SK-N-MC (cell line): ENCODE data around the gene FNDC8.

Source experiments
- DNase-seq: peaks from one replicate; pipeline ENCODE4 v3.0.0-alpha.2; 2011; ENCODE audit warnings: low read depth, low spot score
- H3K27ac ChIP-seq: fragments of 200-600 bp; sonication (generic); 2 replicates; pipeline ENCODE4 v1.5.1; 2016; ENCODE audit warnings: mixed run types
- H3K36me3 ChIP-seq: fragments of 200-600 bp; sonication (generic); 2 replicates; pipeline ENCODE4 v1.6.1; 2017; ENCODE audit warnings: antibody characterized with exemption, low read length, mixed read lengths; ENCODE audit not compliant: insufficient read depth
- H3K4me3 ChIP-seq: fragments of 200-600 bp; sonication (generic); 2 replicates; pipeline ENCODE4 v1.5.1; 2016
- H3K9ac ChIP-seq: fragments of 200-600 bp; sonication (generic); 2 replicates; pipeline ENCODE4 v1.8.0; 2017; ENCODE audit warnings: mixed run types, mixed read lengths; ENCODE audit not compliant: insufficient read length
- H3K9me3 ChIP-seq: fragments of 200-600 bp; sonication (generic); 2 replicates; pipeline ENCODE4 v1.6.1; 2017; ENCODE audit warnings: low read depth, mild to moderate bottlenecking, antibody characterized with exemption, low read length, moderate library complexity, mixed read lengths
- EZH2 ChIP-seq: fragments of 200-600 bp; sonication (generic); IDR thresholded peaks from one replicate; pipeline ENCODE4 v1.6.1; 2017; ENCODE audit warnings: antibody characterized with exemption
- FOXP2 ChIP-seq: optimal IDR thresholded peaks from 2 replicates; pipeline ENCODE3; 2011; ENCODE audit warnings: mild to moderate bottlenecking, moderate library complexity; ENCODE audit not compliant: insufficient read depth; ENCODE audit errors: extremely low read length, control extremely low read depth
- POLR2AphosphoS5 ChIP-seq: IDR thresholded peaks from 2 replicates; pipeline ENCODE4 v1.6.1; 2012; ENCODE audit warnings: mild to moderate bottlenecking, low read depth, low read length, borderline replicate concordance

Gene FNDC8

DNA sequence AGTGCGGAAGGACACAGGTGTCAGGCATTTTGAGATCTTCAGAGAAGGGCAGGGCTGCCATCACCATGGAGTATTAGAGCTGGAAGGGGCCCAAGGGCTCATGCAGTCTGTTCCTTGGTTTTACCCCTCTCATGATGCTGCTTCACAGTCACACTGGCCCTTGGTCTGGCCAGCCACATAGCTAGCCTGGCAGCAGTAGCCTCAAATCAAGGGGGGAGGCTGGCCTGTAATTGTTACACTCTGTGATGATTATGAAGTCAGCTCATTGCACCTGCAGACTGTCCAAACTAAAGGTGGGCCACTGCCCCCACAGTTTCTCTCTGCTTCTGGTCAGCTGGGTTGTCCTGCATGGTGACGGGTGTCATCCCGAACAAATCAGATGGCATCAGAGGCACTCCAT, at the start of gene FNDC8:
FNDC8 (plus strand) TSS at position 301 of the 400 bp plus-strand sequence; CDS start at position 380, 79 bp downstream.
- no peak for DNase-seq
- H3K9me3 ChIP-seq = no peaks in the 10 kb centered on the region
- H3K27ac ChIP-seq = no peak within 1 kb of the TSS
- no peak within 1 kb of the TSS for H3K4me3 ChIP-seq
- TF ChIP-seq EZH2 = no peak
- no peak for TF ChIP-seq FOXP2
- TF ChIP-seq POLR2AphosphoS5 = no peak
- no peaks in the 10 kb centered on the region for H3K36me3 ChIP-seq
- H3K9ac ChIP-seq = no peak within 1 kb of the TSS

DNA sequence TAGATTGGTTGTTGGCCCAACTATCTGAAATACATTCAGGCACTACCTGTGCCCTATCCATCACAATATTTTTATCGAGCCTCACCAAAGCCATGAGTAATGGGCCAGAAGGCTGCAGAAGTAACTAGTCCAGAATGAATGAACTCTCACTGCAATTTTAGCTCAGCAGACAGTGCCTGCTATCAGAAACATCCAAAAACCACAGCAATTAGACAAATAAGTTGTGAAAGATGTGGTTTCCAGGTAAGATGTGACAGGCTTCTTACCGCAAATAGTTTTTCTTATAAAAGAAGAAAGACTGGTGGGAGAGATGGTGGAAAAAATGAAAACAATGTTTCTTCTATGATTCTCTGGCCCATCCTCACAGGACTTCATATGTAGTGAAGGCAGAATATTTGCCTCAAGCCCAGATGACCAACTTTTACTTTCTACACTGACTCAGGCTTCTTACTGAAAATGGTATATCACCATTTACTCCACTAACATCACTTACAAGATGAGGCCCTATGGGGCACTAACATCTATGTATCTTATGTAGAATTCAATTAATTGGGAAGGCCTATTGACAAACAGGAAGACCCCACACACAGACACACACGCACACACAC, 48.1 kb upstream of the FNDC8 start:
- no peaks in the 10 kb centered on the region for H3K9me3 ChIP-seq
- H3K36me3 ChIP-seq = no peaks in the 10 kb centered on the region
- H3K27ac ChIP-seq = no peak overlapping the region
- no peak for DNase-seq
- no peak for TF ChIP-seq POLR2AphosphoS5
- no peak overlapping the region for H3K4me3 ChIP-seq
- H3K9ac ChIP-seq = no peak overlapping the region

GRCh38 chr17:35073991-35074627, 47.3 kb upstream of the FNDC8 start:
- Histone ChIP-seq H3K27ac (no peak overlapping the region), H3K36me3 (no peaks in the 10 kb centered on the region), H3K9me3 (no peaks in the 10 kb centered on the region), H3K9ac (no peak overlapping the region), H3K4me3 (no peak overlapping the region)
- TF ChIP-seq EZH2 (no peak), FOXP2 (no peak)
- no peak for DNase-seq

- no peaks in the 10 kb centered on the region for H3K36me3 ChIP-seq
- no peak overlapping the region for H3K27ac ChIP-seq
- H3K9ac ChIP-seq = no peak overlapping the region
- no peaks in the 10 kb centered on the region for H3K9me3 ChIP-seq
- no peak for TF ChIP-seq EZH2
- TF ChIP-seq POLR2AphosphoS5 = no peak
- no peak for TF ChIP-seq FOXP2
- DNase-seq = no peak
- H3K4me3 ChIP-seq = no peak overlapping the region
Measured at GRCh38 chr17:35074711-35075707, 46.4 kb upstream of the FNDC8 start.

- no peak for TF ChIP-seq EZH2
- no peak for TF ChIP-seq POLR2AphosphoS5
- no peak for TF ChIP-seq FOXP2
- H3K9me3 ChIP-seq = no peaks in the 10 kb centered on the region
- no peak overlapping the region for H3K27ac ChIP-seq
- no peak overlapping the region for H3K4me3 ChIP-seq
- H3K36me3 ChIP-seq = no peaks in the 10 kb centered on the region
- DNase-seq = no peak
- no peak overlapping the region for H3K9ac ChIP-seq
Measured at GRCh38 chr17:35076874-35077273, 44.5 kb upstream of the FNDC8 start.

GRCh38 chr17:35079547-35080423, 41.6 kb upstream of the FNDC8 start:
- H3K9ac ChIP-seq = no peak overlapping the region
- TF ChIP-seq EZH2 (no peak), POLR2AphosphoS5 (no peak), FOXP2 (no peak)
- H3K36me3 ChIP-seq = no peaks in the 10 kb centered on the region
- no peaks in the 10 kb centered on the region for H3K9me3 ChIP-seq
- H3K27ac ChIP-seq = no peak overlapping the region
- no peak overlapping the region for H3K4me3 ChIP-seq
- no peak for DNase-seq

- H3K4me3 ChIP-seq = no peak overlapping the region
- H3K27ac ChIP-seq = no peak overlapping the region
- no peak for DNase-seq
- TF ChIP-seq EZH2 (no peak), FOXP2 (no peak), POLR2AphosphoS5 (no peak)
- no peak overlapping the region for H3K9ac ChIP-seq
- no peaks in the 10 kb centered on the region for H3K36me3 ChIP-seq
- H3K9me3 ChIP-seq = no peaks in the 10 kb centered on the region
Measured at GRCh38 chr17:35080536-35080935, 40.9 kb upstream of the FNDC8 start.

GRCh38 chr17:35081638-35082037, 39.8 kb upstream of the FNDC8 start:
- Histone ChIP-seq H3K36me3 (no peaks in the 10 kb centered on the region), H3K4me3 (no peak overlapping the region), H3K9ac (no peak overlapping the region), H3K9me3 (no peaks in the 10 kb centered on the region), H3K27ac (no peak overlapping the region)
- TF ChIP-seq FOXP2 (no peak), POLR2AphosphoS5 (no peak), EZH2 (no peak)
- DNase-seq = no peak
